HG02623 (cell line): ENCODE data around the gene KLHL2.

Source experiments
- ATAC-seq: cut with Tn5 transposase; IDR thresholded peaks from one replicate; pipeline ENCODE4 v1.9.1; 2021; ENCODE audit warnings: moderate library complexity; ENCODE audit not compliant: unreplicated experiment

Gene KLHL2

DNA sequence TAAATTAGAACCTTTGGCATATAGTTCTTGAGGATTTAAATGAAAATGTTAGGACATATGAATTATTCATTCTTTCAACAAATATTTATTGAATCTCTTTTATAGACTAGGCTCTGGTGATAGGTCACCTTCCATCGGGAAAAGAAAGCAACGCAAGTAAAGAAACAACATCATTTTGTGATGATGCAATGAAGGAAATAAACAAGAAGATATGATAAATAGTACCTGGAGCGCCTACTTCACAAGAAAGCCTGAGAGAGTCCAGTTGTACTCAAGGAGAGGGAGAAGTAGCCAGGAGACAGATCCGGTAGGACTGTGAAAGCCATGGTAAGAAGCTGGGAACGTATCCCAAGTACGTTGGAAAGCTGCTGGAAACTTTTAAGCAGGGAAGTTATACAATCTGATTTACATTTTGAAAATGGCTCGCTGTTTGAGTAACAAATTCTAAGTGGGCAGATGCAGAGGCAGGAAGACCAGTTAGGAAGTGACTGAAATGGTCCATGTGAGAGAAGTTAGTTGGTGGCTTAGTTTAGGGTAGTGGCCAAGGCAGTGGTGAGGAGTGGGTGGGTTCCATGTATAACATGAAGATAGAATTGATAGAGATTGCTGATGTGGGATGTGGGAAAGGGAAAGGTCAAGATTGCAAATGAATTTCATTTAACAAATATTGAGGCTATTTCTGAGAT lies 153.8 kb downstream of the KLHL2 start:
- no peak for ATAC-seq

DNA sequence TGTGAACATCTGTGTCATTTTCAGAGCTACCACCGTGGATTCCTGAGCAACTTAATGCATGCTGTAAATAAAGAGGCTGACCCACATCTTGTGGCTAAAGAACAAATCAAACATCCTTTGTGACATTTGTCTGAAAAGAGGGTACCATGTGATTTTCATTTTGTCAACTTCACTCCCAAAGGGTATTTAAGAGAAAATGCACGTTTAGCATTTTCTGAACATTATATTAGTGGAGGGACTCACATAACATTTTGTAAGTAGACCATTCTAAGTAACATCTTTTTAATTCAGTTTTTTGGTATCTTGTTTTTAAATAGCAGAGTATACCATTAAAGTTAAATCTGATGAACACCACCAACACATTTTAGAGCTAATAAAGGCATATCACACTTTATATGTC lies 154.4 kb downstream of the KLHL2 start:
- no peak for ATAC-seq

DNA sequence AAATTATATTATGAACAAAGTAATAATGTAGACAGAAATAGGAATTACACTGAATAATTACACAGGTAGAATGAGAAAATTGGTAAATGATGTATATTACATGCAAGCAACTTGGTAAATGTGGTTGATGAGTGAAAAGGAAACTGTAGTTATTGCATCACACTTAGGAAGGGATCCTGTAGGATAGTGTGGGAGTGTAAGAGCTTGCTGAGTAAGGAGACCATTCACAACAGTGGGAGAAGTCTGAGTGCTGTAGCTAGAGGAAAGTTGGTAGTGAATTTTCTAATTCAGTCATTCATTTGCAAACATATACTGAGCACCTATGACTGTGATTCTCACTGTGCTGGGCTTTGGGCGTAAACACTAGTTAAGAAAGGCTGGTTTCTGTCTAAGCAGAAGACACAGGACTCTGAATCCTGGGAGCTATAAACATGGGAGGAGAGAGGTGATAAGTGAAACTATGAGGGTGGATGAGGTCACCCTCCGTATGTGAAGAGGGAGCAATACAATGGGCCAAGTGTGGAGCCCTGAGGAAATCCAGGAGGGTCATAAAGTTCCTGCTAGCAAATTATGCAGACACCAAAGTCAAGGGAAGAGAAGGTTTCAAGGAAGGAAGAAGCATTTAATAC lies 157.2 kb downstream of the KLHL2 start:
- no peak for ATAC-seq

DNA sequence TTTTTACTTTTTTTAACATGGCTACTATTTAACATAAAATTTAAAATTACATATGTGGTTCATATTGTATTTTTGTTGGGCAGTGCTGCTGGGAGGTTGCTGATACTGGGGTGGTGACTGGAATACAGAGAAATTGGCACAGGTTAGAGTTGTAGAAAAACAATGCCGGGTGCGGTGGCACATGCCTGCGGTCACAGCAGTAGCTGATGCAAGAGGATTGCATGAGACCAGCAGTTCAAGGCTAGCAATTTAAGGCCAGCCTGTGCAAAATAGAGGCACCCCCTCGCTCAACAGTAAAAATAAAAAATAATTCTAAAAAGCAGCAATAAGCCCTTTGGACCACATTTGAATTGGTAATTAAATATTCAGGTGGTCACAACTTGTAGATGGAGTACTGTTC lies 159.7 kb downstream of the KLHL2 start:
- no peak for ATAC-seq

DNA sequence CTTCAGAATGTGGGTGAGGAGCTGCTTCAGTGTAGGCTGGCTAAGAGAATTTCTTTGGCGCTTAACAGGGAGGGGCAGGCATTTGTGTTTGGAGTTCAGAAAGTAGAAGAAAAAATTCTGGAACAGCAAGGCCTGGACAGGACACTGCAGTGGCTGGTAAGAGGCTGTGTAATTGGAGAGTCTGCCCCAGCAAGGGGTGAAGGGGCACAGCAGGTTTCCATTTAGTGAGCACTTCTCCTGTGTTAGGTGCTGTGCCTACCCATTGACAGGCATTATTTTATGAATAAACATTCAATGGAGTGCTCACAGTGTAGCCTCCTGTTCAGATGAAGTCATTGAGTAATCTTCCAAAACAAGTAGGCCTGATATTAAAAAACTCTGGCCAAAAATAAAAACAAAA lies 160.8 kb downstream of the KLHL2 start:
- ATAC-seq, result no peak

DNA sequence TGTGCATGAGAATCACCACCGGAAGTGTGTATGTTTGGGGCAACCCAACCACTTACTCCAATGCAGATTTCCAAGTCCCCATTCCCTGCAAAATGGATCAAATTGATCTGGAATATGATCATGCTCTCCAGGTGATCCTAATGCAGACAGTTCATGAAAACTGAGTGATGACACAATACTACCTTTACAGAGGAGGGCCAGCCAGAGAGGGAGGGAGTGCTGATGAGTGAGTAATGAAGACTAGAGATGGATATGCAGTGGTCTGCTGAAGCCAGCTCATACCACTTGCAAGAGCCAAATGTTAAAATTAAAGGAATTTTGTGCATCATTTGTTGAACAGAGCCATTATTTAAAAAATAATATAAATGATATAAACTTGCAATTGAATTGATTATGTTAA lies 161.2 kb downstream of the KLHL2 start:
- no peak for ATAC-seq

DNA sequence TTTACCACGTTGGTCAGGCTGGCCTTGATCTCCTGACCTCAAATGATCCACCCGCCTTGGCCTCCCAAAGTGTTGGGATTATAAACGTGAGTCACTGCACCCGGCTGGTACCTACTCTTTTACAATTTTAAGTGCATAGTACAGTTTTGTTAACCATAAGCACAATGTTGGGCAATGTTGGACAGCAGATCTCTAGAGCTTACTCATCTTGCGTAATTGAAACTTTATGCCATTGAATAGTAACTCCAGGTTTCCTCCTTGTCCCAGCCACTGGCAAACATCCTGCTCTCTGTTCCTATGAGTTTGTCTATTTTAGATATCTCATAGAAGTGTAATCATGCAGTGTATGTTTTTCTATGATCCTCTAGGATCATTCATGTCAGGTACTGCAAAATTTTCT lies 162.2 kb downstream of the KLHL2 start:
- no peak for ATAC-seq

DNA sequence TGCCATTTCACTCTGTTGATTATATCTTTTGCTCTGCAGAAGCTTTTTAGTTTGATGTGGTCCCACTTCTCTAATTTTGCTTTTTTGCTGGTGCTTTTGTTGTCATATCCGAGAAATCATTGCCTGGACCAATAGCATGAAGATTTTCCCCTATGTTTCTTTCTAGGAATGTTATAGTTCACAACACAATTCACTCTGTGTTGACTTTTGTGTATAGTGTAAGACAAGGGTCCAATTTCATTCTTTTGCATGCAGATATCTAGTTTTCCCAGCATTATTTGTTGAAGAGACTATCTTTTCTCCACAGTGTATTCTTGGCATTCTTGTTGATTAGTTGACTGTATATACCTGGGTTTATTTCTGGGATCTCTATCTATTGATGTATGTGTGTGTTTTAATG lies 163.2 kb downstream of the KLHL2 start:
- no peak for ATAC-seq
